SK-N-SH (cell line): Measurements from ENCODE around the gene ABHD13. TPM values are rescaled to one million over a fixed set of nuclear protein-coding genes. Genes with fewer than 3 reads are reported as not detected.

Experiments
- CTCF ChIA-PET: fragments of 300-600, 350-600 bp; formaldehyde crosslinking; extraction: SDS; loops from one replicate; lab custom pipeline; 2021; lab: Yijun Ruan, JAX
- POLR2A ChIA-PET: fragments of 350-600 bp; sonication (Branson Sonifier 250); formaldehyde crosslinking; extraction: SDS; loops from one replicate; lab custom pipeline; 2020; ENCODE audit warnings: antibody characterized with exemption, inconsistent platforms; lab: Yijun Ruan, JAX
- DNase-seq: peaks from one replicate; pipeline ENCODE4 v3.0.0; 2012
- H2AFZ ChIP-seq: fragments of 200-600 bp; sonication (generic); 2 replicates; pipeline ENCODE4 v1.8.1; 2016; ENCODE audit warnings: antibody characterized with exemption, mild to moderate bottlenecking, low read depth
- H3F3A ChIP-seq: fragments of 200-600 bp; sonication (generic); replicated peaks from 2 replicates; pipeline ENCODE3; 2016; ENCODE audit warnings: antibody characterized with exemption, mild to moderate bottlenecking; ENCODE audit not compliant: insufficient read depth
- H3K27ac ChIP-seq, 2 experiments: fragments of 200-500 bp in 1 of 2; fragments of 200-600 bp in 1 of 2; sonication (Bioruptor generic) in 1 of 2; sonication (generic), shearing (Covaris generic) in 1 of 2; 2 replicates each; pipeline versions ENCODE4 v1.5.1 to v1.6.1; 2014 to 2016; ENCODE audit warnings: low read depth in 2 of 2, inconsistent platforms in 1 of 2, low read length in 1 of 2, mild to moderate bottlenecking in 1 of 2, mixed read lengths in 1 of 2
- H3K27me3 ChIP-seq: fragments of 200-600 bp; sonication (generic), shearing (Covaris generic); 2 replicates; pipeline ENCODE4 v1.6.1; 2016; ENCODE audit warnings: mixed run types; ENCODE audit not compliant: insufficient read depth
- H3K36me3 ChIP-seq, 2 experiments: fragments of 200-500 bp in 1 of 2; fragments of 200-600 bp in 1 of 2; sonication (Bioruptor generic) in 1 of 2; sonication (generic) in 1 of 2; replicated peaks in 1 of 2; 2 replicates each; pipeline versions ENCODE3 to v1.5.1; 2014 to 2016; ENCODE audit warnings: low read length in 1 of 2, mild to moderate bottlenecking in 1 of 2; ENCODE audit not compliant: insufficient read depth in 2 of 2, control insufficient read depth in 1 of 2
- H3K4me1 ChIP-seq, 2 experiments: fragments of 200-500 bp in 1 of 2; fragments of 200-600 bp in 1 of 2; sonication (Bioruptor generic) in 1 of 2; sonication (generic), shearing (Covaris generic) in 1 of 2; 2 replicates each; pipeline versions ENCODE4 v1.5.1 to v1.6.1; 2014 to 2016; ENCODE audit warnings: low read depth in 1 of 2, low read length in 1 of 2, mixed run types in 1 of 2; ENCODE audit not compliant: insufficient read depth in 2 of 2, control insufficient read depth in 1 of 2
- H3K4me2 ChIP-seq: fragments of 200-600 bp; sonication (generic), shearing (Covaris generic); 2 replicates; pipeline ENCODE4 v1.6.1; 2017; ENCODE audit warnings: mixed run types
- H3K4me3 ChIP-seq, 2 experiments: fragments of 200-500 bp in 1 of 2; fragments of 200-600 bp in 1 of 2; sonication (Bioruptor generic) in 1 of 2; sonication (generic), shearing (Covaris generic) in 1 of 2; 2 replicates each; pipeline versions ENCODE4 v1.5.1 to v1.8.1; 2014 to 2016; ENCODE audit warnings: low read depth in 2 of 2, inconsistent platforms in 1 of 2, low read length in 1 of 2, mild to moderate bottlenecking in 1 of 2, mixed read lengths in 1 of 2, moderate library complexity in 1 of 2
- H3K79me2 ChIP-seq: fragments of 200-600 bp; sonication (generic); 2 replicates; pipeline ENCODE4 v1.8.1; 2017; ENCODE audit warnings: mild to moderate bottlenecking; ENCODE audit not compliant: insufficient read depth
- H3K9ac ChIP-seq: fragments of 200-600 bp; sonication (generic); 2 replicates; pipeline ENCODE4 v1.6.1; 2017; ENCODE audit warnings: mixed run types
- H3K9me2 ChIP-seq: fragments of 200-600 bp; sonication (generic); 2 replicates; pipeline ENCODE4 v1.6.1; 2017; ENCODE audit warnings: mixed run types
- H3K9me3 ChIP-seq: fragments of 200-600 bp; sonication (generic); 2 replicates; pipeline ENCODE4 v1.6.1; 2017; ENCODE audit warnings: mixed run types, mild to moderate bottlenecking, moderate library complexity
- H4K20me1 ChIP-seq: fragments of 200-600 bp; sonication (generic); 2 replicates; pipeline ENCODE4 v1.6.1; 2017; ENCODE audit warnings: mild to moderate bottlenecking, mixed run types; ENCODE audit not compliant: insufficient read depth
- EP300 ChIP-seq, 2 experiments: IDR thresholded peaks; 2 replicates each; pipeline versions ENCODE4 v1.4.0 to v1.6.1; 2012; ENCODE audit warnings: borderline replicate concordance in 1 of 2, low read depth in 1 of 2, low read length in 1 of 2
- EZH2phosphoT487 ChIP-seq: fragments of 200-600 bp; sonication (generic); IDR thresholded peaks from 2 replicates; pipeline ENCODE4 v1.6.1; 2017; ENCODE audit warnings: low read depth, mixed run types, mild to moderate bottlenecking, antibody characterized with exemption, moderate library complexity, borderline replicate concordance
- FOXJ3 ChIP-seq: sonication (generic); formaldehyde crosslinking; IDR thresholded peaks from 2 replicates; pipeline ENCODE4 v1.5.1; 2020; ENCODE audit warnings: mild to moderate bottlenecking, missing genetic modification reagents
- FOXM1 ChIP-seq: IDR thresholded peaks from 2 replicates; pipeline ENCODE4 v1.4.0; 2012; ENCODE audit warnings: low read depth, mild to moderate bottlenecking
- GABPA ChIP-seq: IDR thresholded peaks from 2 replicates; pipeline ENCODE4 v1.4.0; 2012; ENCODE audit warnings: low read depth, mild to moderate bottlenecking
- JUND ChIP-seq: IDR thresholded peaks from 2 replicates; pipeline ENCODE4 v1.4.0; 2012
- MEF2A ChIP-seq: IDR thresholded peaks from 2 replicates; pipeline ENCODE4 v1.4.0; 2012; ENCODE audit warnings: low read depth, borderline replicate concordance
- PBX3 ChIP-seq: IDR thresholded peaks from 2 replicates; pipeline ENCODE4; 2012
- POLR2AphosphoS5 ChIP-seq: IDR thresholded peaks from 2 replicates; pipeline ENCODE4 v1.6.1; 2012; ENCODE audit warnings: low read depth, low read length
- RCOR1 ChIP-seq: fragments of 150-350 bp; IDR thresholded peaks from 2 replicates; pipeline ENCODE4 v1.6.1; 2017; ENCODE audit warnings: antibody characterized with exemption, low read length
- REST ChIP-seq: IDR thresholded peaks from 2 replicates; pipeline ENCODE4 v1.6.1; 2012; ENCODE audit warnings: mild to moderate bottlenecking, low read depth, low read length, moderate library complexity
- RXRA ChIP-seq: IDR thresholded peaks from 2 replicates; pipeline ENCODE4 v1.4.0; 2012; ENCODE audit warnings: low read depth, mild to moderate bottlenecking, borderline replicate concordance
- SIN3A ChIP-seq: IDR thresholded peaks from 2 replicates; pipeline ENCODE4 v1.6.1; 2012; ENCODE audit warnings: low read depth, mild to moderate bottlenecking, low read length, moderate library complexity, borderline replicate concordance
- SMC3 ChIP-seq: IDR thresholded peaks from 2 replicates; pipeline ENCODE4 v1.6.1; 2012; ENCODE audit warnings: low read depth, low read length, improper control_type of control experiment
- TAF1 ChIP-seq: IDR thresholded peaks from 2 replicates; pipeline ENCODE4 v1.6.1; 2012; ENCODE audit warnings: low read depth, mild to moderate bottlenecking, low read length, moderate library complexity, borderline replicate concordance
- TCF12 ChIP-seq: IDR thresholded peaks from 2 replicates; pipeline ENCODE4 v1.4.0; 2012
- USF1 ChIP-seq: IDR thresholded peaks from 2 replicates; pipeline ENCODE4 v1.4.0; 2012; ENCODE audit warnings: low read depth, borderline replicate concordance
- ZBTB33 ChIP-seq: IDR thresholded peaks from 2 replicates; pipeline ENCODE4 v1.4.0; 2012; ENCODE audit warnings: low read depth, borderline replicate concordance
- polyA plus RNA-seq, 3 experiments: library from polyadenylated mRNA; depleted of rRNA; stranded (reverse); fragments of >200 nt; gene quantifications; 2 replicates each; pipeline ENCODE4 v1.2.3, GENCODE V29; 2012

Gene ABHD13
- polyA plus RNA-seq, 1 of the 3 experiments (the other 2 are of a cell fraction) = 2.9 TPM

GRCh38 chr13:108227651-108228272, 9.6 kb downstream of the ABHD13 start (continued):
- TF ChIP-seq EP300 (IDR thresholded peaks at IDR 0.05; ENCODE audit: borderline replicate concordance in 1 of 2, low read depth in 1 of 2, low read length in 1 of 2) = no peak
- TF ChIP-seq ZBTB33 = no peak

- peaks cover 22% of the 10 kb centered on the region for H4K20me1 ChIP-seq
- peaks cover 5 to 14% of the 10 kb centered on the region in 2 experiments; a peak in 3 of 4 replicates for H3K4me1 ChIP-seq
- ChIA-PET POLR2A (no interaction called here), CTCF (no interaction called here)
- TF ChIP-seq TAF1 (no peak), FOXM1 (no peak), MEF2A (no peak), REST (no peak), FOXJ3 (no peak), SMC3 (no peak), USF1 (no peak), POLR2AphosphoS5 (no peak), SIN3A (no peak), TCF12 (no peak), EZH2phosphoT487 (no peak), RXRA (no peak), PBX3 (no peak), JUND (no peak), GABPA (no peak), RCOR1 (no peak)
- peaks cover 53% of the 10 kb centered on the region for H3K79me2 ChIP-seq
- no peak overlapping the region for H2AFZ ChIP-seq
- H3K4me2 ChIP-seq = no peak overlapping the region
- H3K27ac ChIP-seq = no peak overlapping the region
- H3K27me3 ChIP-seq = no peaks in the 10 kb centered on the region
- H3F3A ChIP-seq = no peaks in the 10 kb centered on the region
- H3K9me3 ChIP-seq = no peaks in the 10 kb centered on the region
- H3K4me3 ChIP-seq = no peak overlapping the region
- H3K9ac ChIP-seq = no peak overlapping the region
- no peak for DNase-seq
- H3K36me3 ChIP-seq = peaks cover 9 to 13% of the 10 kb centered on the region in 2 experiments
- no peaks in the 10 kb centered on the region; the same call in 1 of the 2 replicates for H3K9me2 ChIP-seq
Measured at GRCh38 chr13:108230377-108230776, 12.2 kb downstream of the ABHD13 start.
